HG03342 (cell line): Measurements from ENCODE around the gene HDAC4.

Experiments used
- ATAC-seq: cut with Tn5 transposase; IDR thresholded peaks from one replicate; pipeline ENCODE4 v1.9.1; 2021; ENCODE audit warnings: mild to moderate bottlenecking, moderate library complexity; ENCODE audit not compliant: unreplicated experiment

Gene HDAC4

GRCh38 chr2:239429473-239430350, 28.9 kb upstream of the HDAC4 start:
- no peak for ATAC-seq

DNA sequence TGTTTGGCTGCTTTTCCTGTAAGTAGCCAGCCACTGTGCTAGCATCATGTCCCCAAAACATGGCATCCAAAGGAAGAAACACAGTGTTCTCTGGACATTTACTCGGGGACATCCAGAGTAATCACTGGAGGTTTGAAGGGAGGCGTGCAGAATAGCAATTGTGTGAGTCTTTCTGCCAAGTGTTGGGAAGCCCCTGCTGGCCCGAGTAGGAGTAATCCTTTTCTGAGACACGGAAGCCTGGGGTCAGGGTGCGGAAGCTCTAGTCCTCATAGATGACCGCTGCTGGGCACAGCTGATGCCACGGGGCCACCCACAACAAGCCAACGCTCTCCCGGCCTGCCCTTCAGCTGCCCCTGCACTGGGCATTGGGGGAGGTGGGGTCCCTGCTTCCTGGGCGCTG, 24.8 kb upstream of the HDAC4 start:
- ATAC-seq: no peak

GRCh38 chr2:239424337-239425045, 23.7 kb upstream of the HDAC4 start:
- no peak for ATAC-seq

DNA sequence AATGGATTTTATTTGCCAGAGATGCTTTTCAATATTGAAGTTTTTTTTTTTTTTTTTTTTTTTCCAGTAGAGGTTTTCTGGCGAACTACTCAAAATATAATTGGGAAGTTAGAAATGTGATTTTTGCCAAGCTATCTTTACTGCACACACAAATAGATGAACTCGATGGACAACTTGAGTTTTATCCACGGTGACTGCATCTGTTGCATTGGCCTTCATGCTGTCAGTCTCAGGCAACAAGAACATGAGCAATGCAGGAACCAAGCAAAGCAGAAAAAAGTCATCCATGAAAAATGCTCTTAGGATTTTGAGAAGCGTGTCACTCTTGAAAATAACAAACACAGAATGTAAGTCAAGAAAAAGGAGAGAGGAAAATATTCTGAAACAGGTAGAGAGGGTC, 22.7 kb upstream of the HDAC4 start:
- ATAC-seq: no peak

- ATAC-seq: no peak
Observed at GRCh38 chr2:239421851-239422250, 21.0 kb upstream of the HDAC4 start.

DNA sequence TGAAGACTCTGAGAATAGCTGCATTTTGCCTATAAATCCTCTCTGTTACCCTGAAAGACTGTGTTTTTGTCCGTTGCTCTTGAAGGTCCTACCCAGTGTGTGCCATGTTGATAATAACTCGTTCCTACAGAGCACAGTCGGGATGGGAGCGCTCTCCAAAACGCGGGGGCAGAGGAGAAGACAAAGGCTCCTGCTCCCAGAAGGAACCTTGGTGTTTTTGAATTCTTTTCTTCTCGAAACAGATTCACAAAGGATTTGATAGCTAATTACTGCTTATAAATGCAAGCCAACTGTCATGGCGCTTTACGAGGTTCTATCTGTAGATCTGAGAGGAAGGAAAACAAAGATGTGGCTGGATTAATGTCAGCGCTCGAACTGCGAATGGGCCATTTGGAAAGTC, 19.3 kb upstream of the HDAC4 start:
- ATAC-seq: no peak

- ATAC-seq: no peak
Observed at GRCh38 chr2:239418918-239419317, 18.1 kb upstream of the HDAC4 start.

DNA sequence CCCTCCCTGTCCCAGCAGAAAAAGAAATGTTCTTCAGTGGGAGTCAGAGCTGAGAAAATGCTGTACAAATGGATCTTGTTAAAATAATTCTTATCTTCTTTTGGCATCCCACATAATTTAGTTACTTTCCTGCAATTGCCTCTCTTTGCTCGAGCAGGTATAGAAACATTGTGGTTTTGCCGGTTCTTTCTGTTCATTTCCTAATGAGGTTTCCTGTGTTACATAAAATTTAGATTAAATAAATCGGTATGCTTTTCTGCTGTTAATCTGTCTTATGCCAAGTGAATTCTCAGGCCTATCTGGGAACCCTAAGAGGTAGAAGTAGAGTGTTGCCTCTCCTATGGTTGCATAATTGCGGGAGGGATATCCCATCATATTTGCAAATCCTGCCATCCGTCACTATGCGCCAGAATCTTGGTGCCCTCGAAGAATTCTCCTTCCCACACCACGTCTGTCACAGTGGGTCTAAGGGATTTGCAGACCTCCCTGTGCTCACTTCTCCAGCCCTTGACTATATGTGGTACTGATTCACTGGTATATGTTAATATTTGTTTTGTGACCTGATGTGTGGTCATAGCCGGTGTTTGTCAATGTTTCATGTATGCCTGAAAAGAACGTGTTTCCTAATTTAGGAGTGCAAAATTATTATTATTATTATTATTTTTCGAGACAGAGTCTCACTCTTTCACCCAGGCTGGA, 12.2 kb upstream of the HDAC4 start:
- ATAC-seq: no peak

DNA sequence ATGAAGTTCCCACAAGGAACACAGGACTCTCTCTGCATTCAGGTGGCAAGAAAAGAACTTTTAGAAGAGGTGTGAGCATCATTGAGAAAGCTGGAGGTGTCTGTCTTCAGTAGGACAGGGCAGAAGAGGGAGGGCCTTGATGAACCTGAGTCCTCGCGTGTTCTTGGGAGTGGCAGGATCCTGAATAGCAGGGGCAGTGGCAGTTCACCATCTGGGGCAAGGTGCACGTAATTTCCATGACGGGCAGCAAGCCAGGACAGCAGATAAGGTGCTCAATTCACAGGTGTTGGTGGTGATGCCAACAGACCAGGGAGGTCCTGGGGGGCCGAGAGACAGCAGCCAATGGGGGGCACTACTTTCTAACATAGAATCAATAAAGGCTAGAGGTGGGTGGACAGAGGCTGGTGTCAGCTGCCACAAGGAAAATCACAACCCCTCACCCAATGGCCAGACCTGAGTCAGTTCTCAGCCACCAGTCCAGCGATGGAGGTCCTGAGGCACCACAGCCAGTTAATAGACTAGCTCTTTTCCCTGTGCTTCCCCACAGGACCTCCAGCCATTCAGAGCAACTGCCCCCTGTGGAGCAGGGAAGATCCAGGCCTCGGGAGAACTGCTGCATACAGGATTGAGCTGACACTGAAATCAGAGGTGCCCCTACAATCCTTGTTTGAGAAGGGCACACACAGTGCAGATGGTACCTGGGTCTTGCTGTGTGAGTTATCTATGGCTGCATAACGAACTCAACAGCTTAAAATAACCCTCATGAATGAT, 10.9 kb upstream of the HDAC4 start:
- no peak for ATAC-seq

- ATAC-seq: no peak
Observed at GRCh38 chr2:239411117-239411516, 10.3 kb upstream of the HDAC4 start.

DNA sequence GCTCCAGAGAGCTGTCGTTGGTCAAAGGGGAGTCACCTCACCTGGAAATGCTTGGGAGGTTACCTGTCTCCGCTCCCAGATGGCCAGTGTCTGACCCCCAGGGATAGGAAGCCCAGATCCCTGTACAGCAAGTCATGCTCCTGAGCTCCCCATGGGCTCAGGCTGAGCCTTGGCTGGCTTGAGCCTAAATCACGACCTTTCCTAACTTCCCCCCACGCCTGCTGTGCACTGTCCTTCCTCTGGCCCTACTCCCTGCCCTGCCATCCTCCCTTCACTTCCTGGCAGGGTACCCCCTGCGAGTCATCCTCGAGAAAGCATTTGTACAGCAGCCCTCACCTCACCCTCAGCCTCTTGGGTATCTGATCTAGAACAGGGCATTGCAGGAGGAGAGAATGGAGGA, 9.2 kb upstream of the HDAC4 start:
- ATAC-seq: no peak

- ATAC-seq: no peak
Observed at GRCh38 chr2:239407112-239407511, 6.3 kb upstream of the HDAC4 start.

GRCh38 chr2:239406316-239406995, 5.6 kb upstream of the HDAC4 start:
- no peak for ATAC-seq

DNA sequence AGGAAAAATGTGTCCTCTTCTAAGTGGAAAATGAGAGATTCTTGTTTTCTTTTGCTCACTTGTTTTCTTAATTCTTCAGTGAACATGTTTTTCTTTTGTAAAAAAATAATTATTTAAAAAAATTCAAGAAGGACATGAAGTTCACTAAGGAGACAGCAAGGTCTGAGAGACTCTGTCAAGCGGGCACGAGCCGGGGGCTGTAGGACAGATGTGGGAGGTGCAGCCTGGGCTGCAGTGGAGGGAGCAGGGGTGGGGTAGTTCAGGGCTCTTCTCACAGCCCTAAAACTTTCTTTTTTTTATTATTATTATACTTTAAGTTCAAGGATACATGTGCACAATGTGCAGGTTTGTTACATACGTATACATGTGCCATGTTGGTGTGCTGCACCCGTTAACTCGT, 4.3 kb upstream of the HDAC4 start:
- no peak for ATAC-seq

GRCh38 chr2:239402666-239403065, 1.8 kb upstream of the HDAC4 start:
- ATAC-seq: no peak

DNA sequence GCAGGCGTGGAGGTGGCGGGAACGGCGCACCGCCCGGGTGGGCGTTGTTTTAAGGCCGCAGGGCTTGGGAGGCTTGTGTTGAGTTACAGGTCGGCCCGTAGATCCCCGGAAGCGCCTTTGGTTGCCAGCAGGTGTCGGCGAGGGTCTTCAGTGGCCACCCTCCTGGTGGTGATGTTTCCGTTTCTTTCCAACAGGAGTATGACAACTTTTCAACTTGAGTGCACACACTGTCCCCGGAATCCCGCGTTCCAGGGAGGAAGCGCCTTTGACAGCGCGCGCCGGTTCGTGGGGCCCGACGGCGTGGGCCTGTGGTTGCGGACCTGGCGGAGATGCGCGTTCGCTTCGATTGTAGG, 1.0 kb upstream of the HDAC4 start:
- peak; percentile 9 for ATAC-seq

DNA sequence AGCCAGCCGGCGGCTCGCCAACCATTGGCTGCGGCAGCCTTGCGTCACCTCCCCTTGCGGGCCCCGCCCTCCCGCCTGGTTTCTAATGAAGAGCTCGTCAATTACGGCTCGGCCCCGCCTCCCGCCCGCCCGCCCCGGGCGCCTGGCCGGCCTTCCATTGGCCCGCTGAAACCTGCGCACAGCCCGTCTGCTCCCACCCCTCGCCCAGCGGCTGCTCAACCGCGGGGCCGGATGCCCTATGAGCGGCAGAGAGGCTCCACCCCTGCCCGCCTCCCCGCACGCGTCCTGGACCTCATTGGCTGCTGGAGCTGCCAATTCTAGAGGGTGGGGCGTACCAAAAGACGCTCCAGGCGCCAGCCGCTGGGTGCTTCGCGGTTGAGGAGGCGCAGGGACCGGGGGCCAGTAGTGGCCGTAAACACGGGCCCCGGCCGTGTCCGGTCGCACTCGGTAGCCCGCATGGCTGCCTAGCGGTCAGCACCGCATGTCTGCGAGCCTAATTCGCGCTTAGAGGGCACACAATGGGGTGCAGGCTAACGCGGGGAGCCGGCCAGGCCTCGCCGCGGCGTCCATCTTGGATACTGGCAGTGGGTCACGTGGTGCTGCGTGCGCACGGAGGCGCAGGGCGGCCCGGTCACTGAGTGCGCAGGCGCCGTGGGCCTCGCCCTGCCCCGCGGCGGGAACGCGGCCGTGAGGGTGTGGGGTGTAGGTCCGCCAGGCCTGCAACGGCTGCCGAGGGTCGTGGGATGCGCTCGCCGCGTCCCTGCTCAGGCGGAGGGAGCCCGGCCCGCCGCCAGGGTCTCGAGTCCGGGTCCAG, 454 bp upstream of the HDAC4 start:
- ATAC-seq: peak; percentile 90

DNA sequence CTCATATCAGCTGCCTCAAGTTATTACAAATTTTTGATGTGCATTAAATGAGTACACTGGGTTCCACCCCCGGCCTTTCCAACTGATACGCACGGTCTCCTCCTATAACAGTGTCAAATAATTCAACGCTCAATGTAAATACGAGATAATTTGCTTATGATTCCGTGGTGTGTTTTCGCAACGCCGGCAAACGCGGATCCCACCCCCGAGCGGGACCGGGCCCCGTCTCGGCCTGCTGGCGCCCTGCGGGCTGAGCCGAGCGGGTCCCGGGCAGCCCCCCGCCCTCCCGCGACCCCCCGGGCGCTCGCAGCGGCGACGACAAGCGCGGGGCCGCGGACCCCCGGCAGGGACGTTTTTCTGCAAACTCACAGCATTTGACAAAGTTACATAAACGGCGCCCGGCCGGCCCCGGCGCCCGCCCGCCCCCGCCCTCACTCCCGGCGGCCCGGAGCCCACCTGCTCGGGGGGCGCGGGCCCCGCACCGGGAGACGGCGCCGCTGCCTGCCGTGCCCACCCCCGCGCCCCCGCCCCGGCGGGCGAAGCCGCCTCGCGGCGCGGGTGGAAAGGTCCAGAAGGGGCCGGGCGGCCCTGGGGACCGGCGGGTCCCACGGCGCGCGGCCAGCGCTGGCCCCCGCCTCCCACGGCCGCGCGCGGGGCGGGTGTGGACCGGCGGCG, 762 bp downstream of the HDAC4 start:
- ATAC-seq: no peak

GRCh38 chr2:239399433-239399920, 1.3 kb downstream of the HDAC4 start:
- ATAC-seq: no peak
